Medulla oblongata (tissue), 1 donor: ENCODE data around the gene APOL2.
"Not testable (repeated sequence)": the region's sequence is repeated elsewhere in the genome, so short reads cannot be mapped to it uniquely, and the experiment has no call there.

ENCODE experiments used
- DNase-seq: peaks from one replicate; pipeline ENCODE4 v3.0.0-alpha.2; 2015; ENCODE audit errors: extremely low spot score

APOL2 gene

DNA sequence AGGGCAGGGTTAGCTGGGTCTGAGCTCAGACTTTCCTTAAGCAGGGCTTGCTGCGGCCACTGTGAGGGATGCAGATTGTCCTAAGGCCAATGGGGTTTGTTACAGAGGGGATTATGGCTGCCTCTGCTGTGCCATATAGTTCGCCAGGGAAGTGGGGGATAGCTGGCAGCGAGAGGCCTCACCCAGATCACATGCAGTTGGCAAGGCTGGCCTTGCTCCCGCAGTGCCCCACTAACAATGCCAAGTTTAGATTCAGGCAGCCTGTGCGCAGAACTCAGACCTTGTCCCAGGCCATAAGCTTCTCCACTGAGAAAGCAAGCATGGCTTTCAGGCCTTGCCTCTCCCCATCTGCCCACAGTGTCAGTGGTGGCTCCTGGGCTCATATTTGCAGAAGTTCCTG lies 4.7 kb upstream of the APOL2 start:
- DNase-seq = no peak

DNA sequence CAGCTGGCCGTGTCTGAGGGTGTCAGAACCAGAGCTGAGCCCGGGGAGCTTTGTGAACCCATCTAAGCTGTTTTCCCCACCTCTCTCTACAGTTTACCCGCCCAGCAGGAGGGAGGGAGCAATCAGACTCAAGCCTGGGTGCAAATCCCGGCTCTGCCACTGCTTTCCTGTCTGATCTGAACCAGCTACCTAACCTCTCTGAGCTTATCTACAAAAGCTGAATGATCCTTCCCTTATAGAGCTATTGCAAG lies 252 bp downstream of the APOL2 start:
- DNase-seq = no peak

DNA sequence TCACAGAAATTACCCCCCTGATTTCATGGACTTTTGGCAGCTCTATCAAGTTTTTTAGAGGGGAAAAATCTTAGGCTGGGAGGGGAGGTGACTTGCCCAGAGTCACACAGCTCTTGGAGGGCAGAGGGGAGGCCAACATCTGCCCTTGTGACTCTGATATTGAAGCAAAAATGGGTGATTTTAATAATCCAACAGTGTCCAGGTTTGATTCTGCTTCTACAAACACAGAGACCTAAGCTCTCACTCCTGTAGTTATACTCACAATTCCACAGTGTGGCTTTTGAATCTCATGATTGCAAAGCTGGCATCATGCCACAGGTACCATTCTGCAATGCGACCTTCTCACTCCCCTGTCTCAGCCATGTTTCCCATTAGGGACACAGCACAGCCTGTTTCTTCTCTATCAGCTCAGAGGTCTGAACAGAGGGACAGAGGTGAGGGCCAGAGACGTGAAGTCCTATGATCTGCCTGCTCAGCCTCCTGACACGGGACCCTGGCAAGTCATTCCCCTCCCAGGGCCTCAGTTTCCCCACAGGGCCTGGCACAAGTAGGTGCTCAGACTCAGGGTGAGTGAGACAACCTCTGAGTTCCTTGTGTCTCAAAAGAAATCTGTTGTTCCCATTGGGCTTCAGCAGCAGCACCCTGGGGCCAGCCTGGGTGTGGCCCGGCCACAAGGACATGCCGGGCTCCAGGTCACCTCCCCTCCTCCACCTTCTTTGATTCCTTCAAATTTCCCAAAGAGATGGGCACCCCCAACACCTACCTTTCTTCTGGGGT lies 766 bp downstream of the APOL2 start:
- peak; percentile 29 for DNase-seq

DNA sequence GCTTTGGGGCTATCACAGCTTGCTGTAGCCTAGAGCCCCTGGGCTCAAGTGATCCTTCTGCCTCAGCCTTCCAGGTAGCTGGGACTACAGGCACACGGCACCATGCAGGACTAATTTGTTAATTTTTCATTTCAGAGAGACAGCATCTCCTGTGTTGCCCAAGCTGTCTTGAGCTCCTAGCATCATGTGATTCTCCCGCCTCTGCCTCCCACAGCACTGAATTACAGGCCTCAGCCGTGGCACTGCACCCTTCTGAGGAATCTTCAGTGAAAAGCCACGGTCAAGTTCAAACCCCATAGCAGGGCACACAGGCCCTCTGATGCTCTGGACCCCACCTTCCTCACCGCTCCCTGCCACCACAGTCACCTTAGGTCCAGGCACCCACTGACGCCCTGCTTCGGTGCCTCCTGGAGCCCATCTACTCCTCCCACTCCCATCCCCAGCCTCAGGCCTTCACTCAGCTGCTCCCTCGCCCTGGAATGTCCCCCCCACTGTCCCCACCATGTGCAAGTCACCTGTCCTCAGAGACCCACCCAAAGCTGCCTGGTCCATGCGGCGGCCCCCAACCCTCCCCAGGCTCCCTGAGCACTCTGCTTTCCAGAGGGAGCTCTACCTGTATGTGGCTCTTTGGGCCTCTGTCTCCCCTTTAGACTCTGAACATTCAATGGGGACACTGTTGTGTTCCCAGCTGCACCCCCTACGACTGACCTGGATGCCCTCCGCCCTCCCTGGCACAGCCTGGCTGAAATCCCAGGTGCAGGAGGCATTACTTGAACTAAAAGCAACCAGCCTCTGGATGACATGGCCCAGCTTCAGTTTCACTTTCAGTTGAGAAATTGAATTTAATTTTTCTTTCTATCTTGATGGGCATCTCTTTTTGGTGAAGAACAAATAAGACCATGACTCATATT lies 1.6 kb downstream of the APOL2 start:
- peak; percentile 39 for DNase-seq

DNA sequence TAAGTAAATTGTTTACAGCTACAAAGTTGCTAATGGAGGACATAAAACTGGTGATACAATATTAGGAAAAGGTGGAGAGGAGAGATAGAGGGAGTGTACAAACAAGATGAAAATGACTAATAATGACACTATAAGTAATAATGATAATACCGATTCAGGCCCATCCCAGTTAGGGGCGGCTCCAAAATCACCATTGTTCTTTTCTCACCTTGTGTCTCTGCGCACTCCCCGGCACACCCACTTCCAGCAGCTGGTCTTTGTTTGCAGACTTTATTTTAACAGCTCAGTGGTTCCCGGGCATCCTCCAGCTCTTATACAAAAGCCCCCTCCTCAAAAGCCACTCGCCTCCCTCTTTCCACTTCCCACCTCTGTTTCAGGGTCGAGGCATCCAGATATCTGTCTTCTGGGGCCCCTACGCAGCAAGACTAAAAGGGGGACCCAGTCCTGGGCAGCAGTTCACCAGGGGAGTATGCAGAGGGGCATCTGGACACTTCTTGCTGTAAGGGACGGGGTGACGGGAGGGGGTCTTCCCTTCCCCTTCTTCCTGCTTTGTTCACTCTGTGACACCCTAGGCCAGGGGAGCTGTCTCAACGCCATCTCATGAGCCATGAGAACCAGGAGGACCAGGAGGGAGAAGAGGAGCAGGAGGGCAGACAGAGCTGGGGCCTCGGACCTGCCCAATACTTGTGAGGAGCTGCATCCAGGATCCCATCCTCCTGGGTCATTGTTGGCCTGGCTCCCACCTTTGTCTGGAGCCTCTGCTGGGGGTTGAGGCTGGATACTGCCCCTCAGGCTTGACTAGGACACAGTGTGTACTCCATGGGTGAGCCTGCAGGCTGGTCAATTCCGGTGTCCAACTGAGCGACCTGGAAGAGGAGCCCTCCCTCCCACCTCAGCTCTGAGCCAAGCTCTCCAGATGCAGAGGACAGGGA lies 2.7 kb downstream of the APOL2 start:
- DNase-seq = no peak

DNA sequence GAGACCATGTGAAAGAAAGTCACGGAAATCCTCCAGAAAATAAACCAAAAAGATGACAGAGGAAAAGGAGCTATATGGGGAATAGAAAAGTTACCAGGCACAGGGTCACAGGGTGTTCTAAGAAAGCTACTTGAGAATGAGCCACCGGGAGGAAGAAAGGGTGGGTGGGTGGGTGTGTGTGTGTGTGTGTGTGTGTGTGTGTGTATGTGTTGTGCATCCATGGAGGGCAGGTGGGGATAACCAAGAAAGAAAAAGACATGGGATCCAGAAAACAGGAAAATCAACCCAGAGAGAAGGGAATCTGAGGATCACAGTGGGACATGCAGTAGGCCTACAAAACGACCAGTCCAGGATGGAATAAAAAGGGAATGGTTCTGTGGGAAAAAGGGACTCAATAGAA lies 3.7 kb downstream of the APOL2 start:
- no peak for DNase-seq

DNA sequence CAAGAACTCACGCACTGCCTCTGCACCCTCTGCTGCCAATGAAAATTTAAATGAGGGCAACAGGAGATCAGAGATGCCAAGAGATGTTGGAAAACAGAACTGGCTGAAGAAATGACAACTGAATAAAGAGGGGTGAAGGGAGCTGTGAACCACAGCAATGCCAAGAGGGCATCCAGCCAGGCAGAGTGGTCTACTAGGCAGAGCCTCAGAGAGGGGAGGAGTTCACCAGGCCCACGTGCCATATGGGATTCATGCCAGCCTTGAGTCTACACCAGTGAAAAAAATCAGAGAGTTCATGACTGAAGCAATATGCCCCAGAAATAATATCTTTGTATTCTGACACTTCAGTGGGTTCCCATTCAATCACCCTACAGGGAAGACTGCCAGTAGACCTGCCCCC lies 4.4 kb downstream of the APOL2 start:
- no peak for DNase-seq

DNA sequence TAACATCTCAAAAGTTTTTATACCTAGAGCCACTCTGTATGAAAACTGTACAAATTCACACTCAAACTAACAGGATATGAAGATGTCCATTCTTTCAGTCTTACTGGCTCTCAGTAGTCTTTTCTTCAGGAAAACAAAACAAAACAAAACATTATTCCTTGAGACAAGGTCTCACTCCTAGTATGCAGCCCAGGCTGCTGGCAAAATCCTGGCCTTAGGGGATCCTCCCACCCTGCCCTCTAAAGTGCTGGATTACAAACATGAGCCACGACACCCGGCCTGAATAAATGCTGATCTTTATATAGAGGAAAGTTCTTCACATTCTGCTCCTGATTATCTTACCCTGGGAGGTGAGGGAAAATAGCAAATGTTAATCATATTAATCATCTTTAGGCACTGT lies 5.1 kb downstream of the APOL2 start:
- no peak for DNase-seq

DNA sequence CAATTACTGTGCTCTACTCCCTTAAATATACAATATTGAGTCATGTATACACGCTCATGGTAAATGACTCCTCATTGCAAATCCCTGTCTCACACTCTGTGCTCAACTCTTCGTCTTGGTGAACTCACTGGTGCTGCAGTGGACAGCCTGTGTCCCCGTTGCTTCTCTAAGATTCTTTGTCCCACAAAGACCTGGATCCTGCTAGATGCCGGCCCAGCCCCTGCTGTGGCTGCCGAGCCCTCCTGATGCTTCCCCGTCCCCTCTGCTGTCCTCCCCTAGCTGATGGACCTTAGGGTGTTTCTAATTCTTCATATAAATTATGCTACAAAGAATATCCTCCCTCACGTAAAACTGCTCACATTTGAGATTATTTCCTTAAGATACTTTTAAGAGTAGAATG lies 5.5 kb downstream of the APOL2 start:
- DNase-seq = no peak

DNA sequence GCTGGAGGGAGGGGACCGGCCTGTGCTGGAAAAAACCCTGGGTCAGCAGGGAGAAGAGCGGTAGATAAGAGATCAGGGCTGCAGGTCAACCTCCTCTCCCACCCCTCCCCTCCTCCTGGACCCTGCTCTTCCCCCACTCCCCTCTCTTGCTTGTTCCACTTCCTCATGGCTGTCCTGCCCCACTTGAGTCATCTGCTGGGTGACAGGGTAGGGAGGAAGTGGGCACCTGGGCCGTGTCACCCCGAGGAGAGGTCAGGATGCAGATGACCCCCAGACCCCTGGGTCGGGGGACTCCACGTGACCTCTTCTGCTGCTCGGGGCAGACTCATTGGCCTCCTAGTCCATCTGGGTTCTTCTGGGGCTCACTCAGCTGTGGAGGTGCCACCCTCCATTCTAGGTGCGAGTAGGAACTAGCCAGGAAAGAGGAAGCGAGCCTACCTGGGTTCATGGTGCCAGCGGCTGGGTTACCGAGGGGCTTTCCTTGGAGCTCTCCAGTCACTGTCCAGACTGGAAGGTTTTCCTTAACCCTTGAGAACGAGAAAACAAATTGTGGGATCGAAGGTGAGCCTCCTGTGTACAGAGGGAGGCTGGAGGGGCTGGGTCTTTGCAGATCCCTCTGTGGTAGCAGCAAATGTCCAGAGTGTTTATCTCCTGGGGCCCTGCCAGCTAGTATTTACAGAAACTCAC lies 6.5 kb downstream of the APOL2 start:
- DNase-seq = no peak

DNA sequence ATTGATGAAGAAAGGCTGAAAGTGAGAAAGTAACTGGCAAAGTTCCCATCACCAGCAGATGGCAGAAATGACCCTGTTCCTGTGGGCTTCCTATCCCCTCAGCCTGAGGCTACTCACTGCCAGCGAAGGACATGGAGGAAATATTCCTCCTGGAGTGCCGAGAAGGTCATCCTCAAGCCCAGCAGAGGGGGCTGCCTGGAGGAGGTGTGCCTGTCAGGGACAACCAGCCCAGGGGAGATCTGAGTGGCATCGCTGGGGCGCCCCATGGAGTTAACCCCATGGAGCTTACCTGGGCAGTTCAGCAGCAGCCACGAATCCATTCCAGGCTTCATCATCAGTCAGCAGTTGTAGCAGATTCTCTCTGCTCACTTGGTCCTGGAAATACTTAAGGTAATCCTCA lies 8.3 kb downstream of the APOL2 start:
- not testable (repeated sequence) for DNase-seq

DNA sequence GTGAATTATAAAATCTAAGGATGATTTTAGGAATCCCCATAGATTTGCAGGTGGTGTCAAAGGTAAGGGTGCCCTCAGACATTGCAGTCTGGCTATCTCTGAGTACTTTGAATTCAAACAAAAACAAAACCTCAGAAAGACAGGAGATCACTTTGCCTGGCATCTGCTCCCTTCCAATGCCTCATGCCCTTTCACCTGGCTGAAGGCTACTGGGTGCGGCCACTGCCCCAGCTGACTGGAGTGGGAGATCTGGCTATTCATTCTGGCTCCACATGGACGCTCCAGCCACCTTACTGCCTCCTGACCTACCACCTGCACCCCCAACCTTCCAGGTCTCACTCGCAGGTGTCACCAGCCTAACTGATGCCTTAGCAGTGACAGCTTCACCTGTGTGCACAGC lies 9.7 kb downstream of the APOL2 start:
- not testable (repeated sequence) for DNase-seq

DNA sequence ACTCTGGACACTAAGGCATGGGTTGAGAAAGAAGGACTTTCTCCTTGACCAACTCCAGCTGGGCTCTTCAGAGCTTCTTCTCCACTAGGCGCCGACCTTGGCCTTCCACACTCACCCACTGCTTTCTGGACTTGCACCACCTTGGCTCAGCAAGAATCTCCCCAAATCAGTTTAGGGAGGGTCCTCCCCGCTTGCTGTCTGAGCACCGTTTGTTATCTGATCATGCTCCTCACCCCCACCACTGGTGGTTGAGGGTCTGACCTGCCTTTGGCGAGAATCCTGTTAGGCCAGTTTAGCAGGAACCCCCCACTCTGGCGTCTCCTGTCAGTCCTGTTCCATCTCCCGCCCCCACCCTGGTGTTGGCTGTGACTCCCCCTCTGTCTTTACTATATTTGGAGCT lies 10.4 kb downstream of the APOL2 start:
- no peak for DNase-seq

DNA sequence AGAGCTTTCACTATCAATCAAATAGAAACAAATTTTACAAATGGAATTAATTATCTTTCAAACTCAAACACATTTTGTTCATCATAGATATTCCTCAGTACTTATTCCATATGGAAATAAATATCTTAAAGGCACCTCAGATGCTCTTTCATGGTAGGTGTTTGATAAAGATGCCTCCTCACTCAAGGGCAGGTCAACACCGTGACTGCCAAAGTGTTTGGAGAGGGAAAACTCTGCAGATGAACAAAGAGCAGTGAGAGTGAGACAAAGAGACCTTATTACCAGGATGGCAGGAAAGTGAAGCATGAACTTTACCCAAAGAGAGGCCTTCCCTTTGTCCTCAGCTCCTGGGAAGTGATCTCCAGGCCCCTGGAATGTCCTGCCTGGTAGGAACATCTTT lies 11.0 kb downstream of the APOL2 start:
- not testable (repeated sequence) for DNase-seq

DNA sequence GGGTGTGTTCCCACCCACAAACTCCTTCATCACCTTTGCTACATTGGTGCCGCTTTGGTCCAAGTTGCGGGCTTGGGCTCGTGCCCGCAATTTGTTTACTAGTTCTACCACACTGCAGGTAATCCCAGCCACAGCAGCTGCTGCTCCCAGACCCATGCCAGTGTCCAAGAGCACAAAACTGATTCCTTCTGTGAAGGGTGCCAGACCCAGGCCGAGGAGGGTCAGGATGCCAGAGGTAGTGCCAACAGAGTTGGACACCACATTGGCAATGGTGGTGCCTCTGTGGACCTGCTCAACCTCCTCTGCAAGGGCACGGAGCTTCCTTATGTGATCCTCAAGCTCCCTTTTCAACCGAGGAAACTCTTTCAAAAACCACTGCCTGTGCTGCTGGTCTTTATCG lies 11.5 kb downstream of the APOL2 start:
- no peak for DNase-seq

DNA sequence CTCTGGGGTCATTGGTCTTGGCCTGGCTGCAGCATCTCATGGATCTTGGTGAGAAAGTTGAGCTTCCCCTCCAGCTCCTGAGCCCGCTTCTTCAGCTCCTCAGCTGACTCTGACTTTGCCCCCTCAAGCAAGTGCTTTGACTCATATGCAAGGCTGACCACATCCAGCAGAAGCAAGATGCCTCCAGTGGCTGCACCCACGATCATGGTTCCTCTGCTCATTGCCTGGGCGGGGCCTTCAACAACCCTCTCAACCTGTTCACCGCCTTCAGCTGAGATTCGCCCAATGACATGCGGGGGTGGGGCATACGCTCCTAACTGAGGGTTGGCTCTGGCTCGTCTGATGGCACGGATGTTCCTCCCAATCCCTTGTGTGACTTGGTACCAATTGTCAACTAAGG lies 11.9 kb downstream of the APOL2 start:
- DNase-seq = no peak

DNA sequence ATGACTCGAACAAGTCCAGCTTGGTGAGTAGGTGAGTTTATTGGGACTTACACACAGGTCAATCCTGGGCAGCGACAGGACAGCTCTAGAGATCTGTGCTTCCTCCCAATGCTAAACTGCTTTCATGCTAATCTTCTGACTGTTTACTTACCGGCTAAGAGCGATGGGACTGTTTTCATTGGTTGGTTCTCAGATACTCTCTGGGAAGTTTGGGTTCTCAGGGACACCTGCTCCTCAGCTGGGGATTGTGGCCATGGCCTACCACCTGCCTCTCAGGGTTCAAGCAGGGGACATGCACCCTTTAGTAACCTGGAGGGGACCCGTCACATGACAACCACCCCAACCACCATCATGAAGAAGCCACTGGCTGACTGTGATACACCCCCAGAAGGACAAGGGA lies 13.1 kb downstream of the APOL2 start:
- DNase-seq = no peak

DNA sequence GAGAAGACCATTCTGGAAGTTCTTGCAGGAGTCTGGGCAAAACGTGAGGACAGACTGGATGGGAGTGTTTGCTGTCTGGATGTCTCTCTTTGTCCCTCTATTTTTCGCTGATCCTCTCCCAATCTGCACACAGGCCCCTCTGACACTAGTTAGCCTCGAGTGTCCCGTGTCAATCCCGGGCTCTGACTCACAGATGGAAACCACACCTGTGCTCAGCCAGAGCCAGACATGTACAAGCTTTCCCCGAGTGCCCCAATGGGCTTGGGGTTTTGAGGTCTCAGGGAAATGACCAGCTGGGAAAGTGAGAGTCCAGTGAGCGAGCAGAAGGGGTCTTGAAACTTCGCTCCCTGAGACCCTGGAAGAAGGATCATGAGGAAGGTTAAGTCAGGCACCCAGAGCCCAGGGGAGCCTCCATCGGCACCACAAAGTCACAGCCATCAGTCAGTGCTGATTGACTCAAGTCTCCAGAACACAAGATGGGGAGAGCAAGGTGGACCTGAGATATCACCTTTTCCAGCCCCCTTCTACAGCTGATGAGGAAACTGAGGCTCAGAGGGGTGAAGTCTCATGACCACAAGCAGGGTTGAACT lies 13.9 kb downstream of the APOL2 start:
- DNase-seq = no peak

DNA sequence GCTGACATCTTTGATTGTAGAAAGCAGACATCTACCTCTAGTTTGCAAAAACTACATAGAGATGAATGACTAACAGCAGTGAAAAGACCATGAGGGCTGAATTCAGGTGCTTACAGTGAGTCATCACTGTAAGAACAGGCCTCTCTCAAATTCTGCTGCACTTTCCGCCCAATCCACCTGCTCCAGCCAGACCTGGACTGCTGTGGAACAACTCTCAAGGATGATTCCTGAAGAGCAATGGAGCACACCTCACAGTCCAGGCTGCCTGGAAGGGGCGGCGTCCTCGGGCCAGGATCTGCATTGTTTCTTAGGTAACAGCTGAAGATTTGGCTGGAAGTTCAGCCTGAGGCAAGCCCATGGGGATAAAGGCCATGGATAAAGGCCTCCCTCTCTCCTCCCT lies 15.1 kb downstream of the APOL2 start:
- DNase-seq = no peak

DNA sequence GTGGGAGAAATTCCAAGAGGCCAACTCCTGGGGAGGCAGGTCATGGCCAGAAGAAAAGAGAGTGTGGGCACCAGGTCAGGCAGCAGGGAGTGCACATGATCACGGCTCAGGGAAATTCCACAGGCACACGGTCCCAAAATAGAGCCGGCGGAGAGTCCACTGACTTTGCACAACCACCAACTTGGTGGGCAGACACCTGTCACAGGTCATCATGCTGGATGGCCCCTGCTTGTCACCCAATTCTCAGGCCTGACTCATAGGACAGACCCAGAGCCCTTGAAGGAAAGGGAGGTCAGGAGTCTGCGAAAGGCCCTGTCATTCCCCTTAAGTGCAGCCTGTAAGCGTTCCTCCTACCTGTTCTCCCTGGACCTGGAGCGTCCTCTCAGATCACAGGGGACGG lies 15.8 kb downstream of the APOL2 start:
- DNase-seq = no peak

DNA sequence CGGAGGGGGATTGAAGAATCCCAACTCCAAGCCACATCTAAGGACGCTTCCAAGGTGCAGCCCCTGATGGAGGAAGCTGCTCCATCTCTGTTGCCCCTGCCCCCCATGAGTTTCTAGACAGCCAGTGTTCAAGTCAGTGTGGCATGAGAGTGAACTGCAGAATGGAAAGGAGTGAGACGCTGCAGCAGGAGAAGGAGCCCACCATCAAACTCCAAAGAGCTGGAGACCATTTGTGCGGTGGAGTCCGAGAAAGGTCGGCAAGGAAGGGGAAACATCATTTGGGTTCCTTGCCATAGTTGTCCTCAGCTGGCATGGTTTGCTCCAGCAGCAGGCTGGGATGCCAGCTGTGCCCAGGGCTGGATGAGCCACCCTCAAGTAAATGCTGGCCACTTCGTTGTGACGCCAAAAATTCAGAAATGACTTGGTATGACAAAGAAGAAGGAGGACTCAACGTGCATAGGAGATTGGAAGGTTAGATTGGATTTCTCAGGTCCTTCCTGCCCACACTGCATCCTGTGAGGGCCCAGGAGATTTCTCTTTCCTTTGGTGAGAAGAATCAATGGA lies 16.4 kb downstream of the APOL2 start:
- DNase-seq = no peak
